ENCODE data around the gene ANTXR2.

Gene ANTXR2

DNA sequence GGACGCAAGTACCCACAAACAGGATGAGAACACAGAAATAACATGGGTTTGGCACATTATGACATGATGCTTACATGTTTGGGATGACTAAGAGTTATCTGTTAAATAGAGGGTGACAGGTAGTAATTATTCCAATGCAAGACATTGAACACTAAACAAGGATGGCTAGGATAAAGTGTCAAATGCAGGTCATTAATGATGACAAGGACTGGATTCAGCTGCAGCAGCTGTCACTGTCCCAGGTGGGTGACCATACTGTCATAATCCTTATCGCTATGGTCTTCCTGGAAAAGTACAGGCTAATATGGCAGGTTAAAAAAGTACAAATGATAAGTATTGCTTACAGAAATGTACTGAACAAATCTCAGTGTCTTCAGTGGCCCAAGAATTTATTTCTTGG is 123.9 kb downstream of the ANTXR2 start:
- TF ChIP-seq, protein P1, sequence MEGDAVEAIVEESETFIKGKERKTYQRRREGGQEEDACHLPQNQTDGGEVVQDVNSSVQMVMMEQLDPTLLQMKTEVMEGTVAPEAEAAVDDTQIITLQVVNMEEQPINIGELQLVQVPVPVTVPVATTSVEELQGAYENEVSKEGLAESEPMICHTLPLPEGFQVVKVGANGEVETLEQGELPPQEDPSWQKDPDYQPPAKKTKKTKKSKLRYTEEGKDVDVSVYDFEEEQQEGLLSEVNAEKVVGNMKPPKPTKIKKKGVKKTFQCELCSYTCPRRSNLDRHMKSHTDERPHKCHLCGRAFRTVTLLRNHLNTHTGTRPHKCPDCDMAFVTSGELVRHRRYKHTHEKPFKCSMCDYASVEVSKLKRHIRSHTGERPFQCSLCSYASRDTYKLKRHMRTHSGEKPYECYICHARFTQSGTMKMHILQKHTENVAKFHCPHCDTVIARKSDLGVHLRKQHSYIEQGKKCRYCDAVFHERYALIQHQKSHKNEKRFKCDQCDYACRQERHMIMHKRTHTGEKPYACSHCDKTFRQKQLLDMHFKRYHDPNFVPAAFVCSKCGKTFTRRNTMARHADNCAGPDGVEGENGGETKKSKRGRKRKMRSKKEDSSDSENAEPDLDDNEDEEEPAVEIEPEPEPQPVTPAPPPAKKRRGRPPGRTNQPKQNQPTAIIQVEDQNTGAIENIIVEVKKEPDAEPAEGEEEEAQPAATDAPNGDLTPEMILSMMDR (IDR thresholded peaks at IDR 0.05; ENCODE audit: low read depth, low read length, missing control alignments): no peak
- in situ Hi-C loops (cut with HindIII; ENCODE audit: low sequenced_read_pairs): no loop called here
- no peak for DNase-seq (ENCODE audit: low read depth)
- no peak overlapping the region for H3K4me3 ChIP-seq (ENCODE audit: low read depth, low read length)

DNA sequence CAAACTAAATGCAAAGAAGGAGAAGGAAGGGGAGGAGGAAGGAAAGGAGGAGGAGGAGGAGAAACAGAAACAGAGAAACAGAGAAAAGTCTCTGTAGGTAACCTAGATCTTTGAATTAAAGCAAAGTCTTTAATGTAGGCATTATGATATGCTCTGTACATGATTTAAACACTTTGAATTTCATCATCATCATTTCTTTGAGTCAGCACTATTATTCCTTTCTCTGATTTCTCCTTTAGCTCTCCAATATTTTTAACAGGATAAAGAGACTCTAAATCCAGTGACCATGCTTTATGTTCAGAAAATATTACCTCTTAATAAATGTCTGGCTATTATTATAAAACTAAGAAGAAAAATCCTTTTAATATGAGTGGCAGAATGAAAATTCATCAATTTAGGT is 124.3 kb downstream of the ANTXR2 start:
- in situ Hi-C loops (cut with HindIII; ENCODE audit: low sequenced_read_pairs): no loop called here
- H3K4me3 ChIP-seq (ENCODE audit: low read depth, low read length): no peak overlapping the region
- TF ChIP-seq, protein P1 (IDR thresholded peaks at IDR 0.05; ENCODE audit: low read depth, low read length, missing control alignments): no peak
- no peak for DNase-seq (ENCODE audit: low read depth)

DNA sequence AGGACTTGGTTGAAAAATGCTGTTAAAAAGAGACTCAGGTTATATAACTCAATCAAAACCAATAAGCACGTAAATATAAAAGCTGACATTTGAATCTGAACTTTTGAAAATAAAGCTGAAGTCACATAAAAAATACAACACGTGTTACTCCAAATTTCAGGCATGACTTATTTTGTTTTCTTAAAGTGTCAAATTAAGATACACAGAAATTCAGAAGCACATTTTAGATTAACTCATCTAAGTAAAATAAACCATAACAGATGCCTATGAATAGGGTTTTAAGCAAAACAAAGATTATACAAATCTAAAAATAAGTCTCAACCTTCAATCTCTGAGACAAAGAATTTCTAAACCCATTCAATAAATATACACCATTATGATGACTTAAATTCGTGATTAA is 124.8 kb downstream of the ANTXR2 start:
- in situ Hi-C loops (cut with HindIII; ENCODE audit: low sequenced_read_pairs): no loop called here
- DNase-seq (ENCODE audit: low read depth): no peak
- no peak overlapping the region for H3K4me3 ChIP-seq (ENCODE audit: low read depth, low read length)
- TF ChIP-seq, protein P1 (IDR thresholded peaks at IDR 0.05; ENCODE audit: low read depth, low read length, missing control alignments): no peak

DNA sequence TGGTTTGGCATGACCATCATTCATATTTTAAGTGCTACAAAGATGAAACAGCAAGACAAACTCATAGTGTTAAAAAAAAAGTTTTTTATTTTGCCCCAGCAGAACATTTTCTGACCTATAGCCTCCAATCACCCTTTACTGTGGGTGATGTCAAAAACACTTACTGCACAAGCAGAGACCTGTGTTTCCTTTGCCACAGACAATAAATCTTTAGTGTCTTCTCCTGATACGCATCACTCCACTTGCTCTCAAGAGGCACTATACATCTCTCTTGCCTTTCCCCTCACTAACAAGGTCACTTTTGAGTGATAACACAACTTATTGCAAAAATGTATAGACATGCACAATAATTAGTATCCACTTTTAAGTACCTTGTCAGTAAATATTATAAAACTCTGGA is 125.6 kb downstream of the ANTXR2 start:
- DNase-seq (ENCODE audit: low read depth): no peak
- in situ Hi-C loops (cut with HindIII; ENCODE audit: low sequenced_read_pairs): no loop called here
- TF ChIP-seq, protein P1 (IDR thresholded peaks at IDR 0.05; ENCODE audit: low read depth, low read length, missing control alignments): no peak
- no peak overlapping the region for H3K4me3 ChIP-seq (ENCODE audit: low read depth, low read length)

DNA sequence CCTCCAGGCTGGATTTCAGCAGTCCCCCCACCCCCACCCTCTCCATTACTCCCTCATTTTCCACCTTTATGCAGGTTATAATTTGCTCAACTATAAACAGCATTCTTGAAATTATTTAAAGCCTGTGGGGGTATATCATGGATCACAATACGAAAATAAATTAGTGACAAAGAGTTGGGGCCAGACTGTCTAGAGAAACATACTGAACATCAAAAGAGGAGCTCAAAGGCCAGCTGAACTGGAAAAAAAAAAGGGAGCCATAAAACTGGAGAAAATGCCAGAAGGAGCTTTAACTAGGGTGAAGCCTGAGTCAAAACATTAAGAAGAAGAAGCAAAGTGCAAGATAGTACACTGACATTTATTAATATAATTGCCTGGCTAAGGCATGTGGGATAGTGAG is 137.8 kb downstream of the ANTXR2 start:
- TF ChIP-seq, protein P1 (IDR thresholded peaks at IDR 0.05; ENCODE audit: low read depth, low read length, missing control alignments): no peak
- in situ Hi-C loops (cut with HindIII; ENCODE audit: low sequenced_read_pairs): no loop called here
- no peak for DNase-seq (ENCODE audit: low read depth)
- no peak overlapping the region for H3K4me3 ChIP-seq (ENCODE audit: low read depth, low read length)

DNA sequence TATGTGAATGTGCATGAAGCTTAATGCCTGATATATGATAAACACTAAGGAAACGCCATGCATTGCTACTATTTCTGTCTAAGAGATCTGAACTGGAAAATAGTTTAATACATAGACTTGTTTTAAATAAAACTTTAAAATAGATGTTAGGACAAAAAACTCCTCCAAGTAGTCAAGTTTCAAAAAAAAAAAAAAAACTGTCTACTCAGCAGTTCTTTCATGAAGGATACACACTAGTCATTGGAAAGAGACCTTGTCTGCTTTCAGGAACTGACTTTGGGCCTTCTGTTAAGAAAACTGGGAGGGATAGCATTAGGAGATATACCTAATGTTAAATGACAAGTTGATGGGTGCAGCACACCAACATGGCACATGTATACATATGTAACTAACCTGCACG is 138.4 kb downstream of the ANTXR2 start:
- H3K4me3 ChIP-seq (ENCODE audit: low read depth, low read length): no peak overlapping the region
- TF ChIP-seq, protein P1 (IDR thresholded peaks at IDR 0.05; ENCODE audit: low read depth, low read length, missing control alignments): no peak
- no peak for DNase-seq (ENCODE audit: low read depth)
- in situ Hi-C loops (cut with HindIII; ENCODE audit: low sequenced_read_pairs): no loop called here

DNA sequence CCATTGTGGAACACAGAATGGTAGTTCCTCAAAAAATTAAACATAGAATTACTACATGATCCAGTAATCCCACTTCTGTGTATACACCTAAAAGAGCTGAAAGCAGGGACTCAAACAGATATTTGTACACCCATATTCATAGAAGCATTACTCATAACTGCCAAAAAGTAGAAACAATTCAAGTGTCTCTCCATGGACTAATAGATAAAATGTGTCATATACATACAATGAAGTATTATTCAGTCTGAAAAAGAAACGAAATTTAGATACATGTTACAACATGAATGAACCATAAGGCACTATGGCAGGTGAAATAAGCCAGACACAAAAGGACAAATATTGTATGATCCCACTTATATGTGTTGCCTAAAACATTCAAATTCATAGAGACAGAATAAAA is 145.1 kb downstream of the ANTXR2 start:
- in situ Hi-C loops (cut with HindIII; ENCODE audit: low sequenced_read_pairs): no loop called here
- DNase-seq (ENCODE audit: low read depth): no peak
- no peak overlapping the region for H3K4me3 ChIP-seq (ENCODE audit: low read depth, low read length)
- TF ChIP-seq, protein P1 (IDR thresholded peaks at IDR 0.05; ENCODE audit: low read depth, low read length, missing control alignments): no peak

All from astrocyte of the cerebellum (primary cell).